ENCODE results near the gene LENG8.

- TF ChIP-seq CTCF (IDR thresholded peaks at IDR 0.05; ENCODE audit: insufficient read depth, low read depth, low read length) (peak; percentile 63), EZH2 (IDR thresholded peaks at IDR 0.05; ENCODE audit: insufficient read depth, low read length) (no peak)
Observed at GRCh38 chr19:54481326-54481930, 32.4 kb downstream of the LENG8 start.

Data from astrocyte (in vitro differentiated cells and primary cell).